GM12878 (cell line): ENCODE results near the gene SLC44A4.

ENCODE experiments used
- CBX3 ChIP-seq: fragments of 200-600 bp; sonication (generic); IDR thresholded peaks from 2 replicates; pipeline ENCODE4 v1.6.1; 2016; ENCODE audit warnings: low read depth, borderline replicate concordance
- IKZF2 ChIP-seq, 2 experiments: fragments of 450-650 bp; IDR thresholded peaks; 2 replicates each; pipeline ENCODE4 v1.6.1; 2017; ENCODE audit warnings: mild to moderate bottlenecking in 2 of 2, moderate library complexity in 2 of 2
- JUNB ChIP-seq: IDR thresholded peaks from 2 replicates; pipeline ENCODE4 v1.6.1; 2016; ENCODE audit warnings: antibody characterized with exemption, mild to moderate bottlenecking
- MXI1 ChIP-seq: fragments of 150-350 bp; IDR thresholded peaks from 2 replicates; pipeline ENCODE4 v1.6.1; 2011; ENCODE audit warnings: low read depth, mild to moderate bottlenecking, inconsistent platforms, low read length, improper control_type of control experiment
- POLR2A ChIP-seq: IDR thresholded peaks from 2 replicates; pipeline ENCODE4 v1.6.1; 2011; ENCODE audit warnings: low read depth, mild to moderate bottlenecking, low read length
- RAD21 ChIP-seq: IDR thresholded peaks from 2 replicates; pipeline ENCODE4 v1.6.1; 2011; ENCODE audit warnings: mild to moderate bottlenecking, low read depth, low read length, moderate library complexity; ENCODE audit not compliant: insufficient read depth
- SMC3 ChIP-seq: IDR thresholded peaks from 2 replicates; pipeline ENCODE4 v1.6.1; 2011; ENCODE audit warnings: low read length, improper control_type of control experiment, borderline replicate concordance
- SUZ12 ChIP-seq: fragments of 200-600 bp; sonication (generic); IDR thresholded peaks from one replicate; pipeline ENCODE4 v1.6.1; 2018; ENCODE audit warnings: antibody characterized with exemption, mild to moderate bottlenecking; ENCODE audit not compliant: unreplicated experiment
- TAF1 ChIP-seq: IDR thresholded peaks from 2 replicates; pipeline ENCODE4 v1.6.1; 2011; ENCODE audit warnings: mild to moderate bottlenecking, low read depth, low read length, borderline replicate concordance
- TF ChIP-seq, protein P1 (sequence below), 3 experiments: IDR thresholded peaks in 2 of 3; conservative IDR thresholded peaks in 1 of 3; 2 replicates each; pipeline ENCODE4 v1.5.1; 2011; ENCODE audit warnings: low read depth in 3 of 3, low read length in 3 of 3, mild to moderate bottlenecking in 3 of 3, control low read depth in 2 of 3, moderate library complexity in 2 of 3, inconsistent platforms in 1 of 3, mixed read lengths in 1 of 3; ENCODE audit not compliant: control insufficient read depth in 2 of 3, insufficient read depth in 1 of 3; ENCODE audit errors: extremely low read depth in 1 of 3
- TF ChIP-seq, protein P2 (sequence below): fragments of 450-650 bp; formaldehyde crosslinking; IDR thresholded peaks from 2 replicates; pipeline ENCODE4 v1.5.0; 2022; ENCODE audit warnings: mild to moderate bottlenecking, missing genetic modification characterization

DNA sequence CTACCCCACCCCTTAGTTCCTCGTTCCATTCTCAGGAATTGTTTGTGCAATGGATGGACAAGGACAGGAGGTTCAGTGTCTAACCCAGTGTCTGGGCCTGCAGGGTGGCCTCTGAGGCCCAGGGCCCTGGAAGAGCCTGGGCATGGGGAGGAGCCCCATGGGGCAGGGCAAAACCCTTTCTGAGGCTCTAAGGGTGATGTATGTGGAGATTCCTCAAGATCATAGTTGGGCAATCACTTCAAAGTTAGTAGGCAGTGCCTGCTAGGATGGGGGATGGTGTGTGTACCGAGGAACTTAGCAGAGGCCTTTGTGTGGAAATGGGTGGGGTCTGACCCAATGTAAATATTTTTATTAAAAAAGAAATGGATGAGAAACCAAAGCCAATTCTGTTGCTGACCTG, 42.0 kb upstream of the SLC44A4 start:
- TF ChIP-seq TAF1 (no peak), SUZ12 (no peak), CBX3 (no peak), RAD21 (no peak), POLR2A (no peak), JUNB (no peak), IKZF2 (IDR thresholded peaks at IDR 0.05) (no peak), SMC3 (no peak), MXI1 (no peak)
- TF ChIP-seq, protein P1, sequence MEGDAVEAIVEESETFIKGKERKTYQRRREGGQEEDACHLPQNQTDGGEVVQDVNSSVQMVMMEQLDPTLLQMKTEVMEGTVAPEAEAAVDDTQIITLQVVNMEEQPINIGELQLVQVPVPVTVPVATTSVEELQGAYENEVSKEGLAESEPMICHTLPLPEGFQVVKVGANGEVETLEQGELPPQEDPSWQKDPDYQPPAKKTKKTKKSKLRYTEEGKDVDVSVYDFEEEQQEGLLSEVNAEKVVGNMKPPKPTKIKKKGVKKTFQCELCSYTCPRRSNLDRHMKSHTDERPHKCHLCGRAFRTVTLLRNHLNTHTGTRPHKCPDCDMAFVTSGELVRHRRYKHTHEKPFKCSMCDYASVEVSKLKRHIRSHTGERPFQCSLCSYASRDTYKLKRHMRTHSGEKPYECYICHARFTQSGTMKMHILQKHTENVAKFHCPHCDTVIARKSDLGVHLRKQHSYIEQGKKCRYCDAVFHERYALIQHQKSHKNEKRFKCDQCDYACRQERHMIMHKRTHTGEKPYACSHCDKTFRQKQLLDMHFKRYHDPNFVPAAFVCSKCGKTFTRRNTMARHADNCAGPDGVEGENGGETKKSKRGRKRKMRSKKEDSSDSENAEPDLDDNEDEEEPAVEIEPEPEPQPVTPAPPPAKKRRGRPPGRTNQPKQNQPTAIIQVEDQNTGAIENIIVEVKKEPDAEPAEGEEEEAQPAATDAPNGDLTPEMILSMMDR (IDR thresholded peaks at IDR 0.05 in 2 of 3, conservative IDR thresholded peaks at IDR 0.05 in 1 of 3; ENCODE audit: control insufficient read depth in 2 of 3, extremely low read depth in 1 of 3, insufficient read depth in 1 of 3, low read depth in 3 of 3, low read length in 3 of 3) = no peak
- TF ChIP-seq, protein P2, sequence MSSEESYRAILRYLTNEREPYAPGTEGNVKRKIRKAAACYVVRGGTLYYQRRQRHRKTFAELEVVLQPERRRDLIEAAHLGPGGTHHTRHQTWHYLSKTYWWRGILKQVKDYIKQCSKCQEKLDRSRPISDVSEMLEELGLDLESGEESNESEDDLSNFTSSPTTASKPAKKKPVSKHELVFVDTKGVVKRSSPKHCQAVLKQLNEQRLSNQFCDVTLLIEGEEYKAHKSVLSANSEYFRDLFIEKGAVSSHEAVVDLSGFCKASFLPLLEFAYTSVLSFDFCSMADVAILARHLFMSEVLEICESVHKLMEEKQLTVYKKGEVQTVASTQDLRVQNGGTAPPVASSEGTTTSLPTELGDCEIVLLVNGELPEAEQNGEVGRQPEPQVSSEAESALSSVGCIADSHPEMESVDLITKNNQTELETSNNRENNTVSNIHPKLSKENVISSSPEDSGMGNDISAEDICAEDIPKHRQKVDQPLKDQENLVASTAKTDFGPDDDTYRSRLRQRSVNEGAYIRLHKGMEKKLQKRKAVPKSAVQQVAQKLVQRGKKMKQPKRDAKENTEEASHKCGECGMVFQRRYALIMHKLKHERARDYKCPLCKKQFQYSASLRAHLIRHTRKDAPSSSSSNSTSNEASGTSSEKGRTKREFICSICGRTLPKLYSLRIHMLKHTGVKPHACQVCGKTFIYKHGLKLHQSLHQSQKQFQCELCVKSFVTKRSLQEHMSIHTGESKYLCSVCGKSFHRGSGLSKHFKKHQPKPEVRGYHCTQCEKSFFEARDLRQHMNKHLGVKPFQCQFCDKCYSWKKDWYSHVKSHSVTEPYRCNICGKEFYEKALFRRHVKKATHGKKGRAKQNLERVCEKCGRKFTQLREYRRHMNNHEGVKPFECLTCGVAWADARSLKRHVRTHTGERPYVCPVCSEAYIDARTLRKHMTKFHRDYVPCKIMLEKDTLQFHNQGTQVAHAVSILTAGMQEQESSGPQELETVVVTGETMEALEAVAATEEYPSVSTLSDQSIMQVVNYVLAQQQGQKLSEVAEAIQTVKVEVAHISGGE (CRISPR knock-in tag) = no peak
